IMR-90 (cell line): ENCODE measurements around the gene RGS10. TPM values are rescaled to one million over a fixed set of nuclear protein-coding genes. Genes with fewer than 3 reads are reported as not detected.

ENCODE experiments used
- ATAC-seq: fragments of 200-7000 bp; cut with Tn5 transposase; 2 replicates; pipeline ENCODE4 v1.9.1; 2020; ENCODE audit warnings: low read depth, mild to moderate bottlenecking, moderate library complexity
- BruUV-seq: library from RNA; stranded (reverse); fragments of 400-500 nt; replicated peaks from 2 replicates; lab custom pipeline; 2021; lab: Mats Ljungman, UMichigan
- CTCF ChIA-PET: fragments of 300-600 bp; formaldehyde crosslinking; extraction: SDS; loops from one replicate; lab custom pipeline; 2021; ENCODE audit warnings: antibody characterized with exemption; lab: Yijun Ruan, JAX
- POLR2A ChIA-PET: fragments of 300-600 bp; sonication (Branson Sonifier 250); formaldehyde crosslinking; loops from one replicate; lab custom pipeline; 2022; ENCODE audit warnings: antibody characterized with exemption; ENCODE audit not compliant: unreplicated experiment; lab: Charles Lee
- DNase-seq: peaks from one replicate; pipeline ENCODE4 v3.0.0; 2013
- H2AFZ ChIP-seq: replicated peaks from 2 replicates; pipeline ENCODE3; 2013; ENCODE audit warnings: low read length, mild to moderate bottlenecking; ENCODE audit not compliant: poor library complexity
- H2AK5ac ChIP-seq: 2 replicates; pipeline ENCODE4 v1.6.1; 2013; ENCODE audit warnings: low read depth, low read length, inconsistent platforms
- H2AK9ac ChIP-seq: replicated peaks from 2 replicates; pipeline ENCODE3; 2013; ENCODE audit warnings: mild to moderate bottlenecking, low read depth, low read length, moderate library complexity; ENCODE audit not compliant: poor library complexity
- H2BK120ac ChIP-seq: 2 replicates; pipeline ENCODE4 v1.6.1; 2013; ENCODE audit warnings: low read depth, low read length, inconsistent platforms
- H2BK15ac ChIP-seq: 3 replicates; pipeline ENCODE4 v1.6.1; 2013; ENCODE audit warnings: low read depth, low read length, inconsistent platforms
- H2BK20ac ChIP-seq: 2 replicates; pipeline ENCODE4 v1.6.1; 2013; ENCODE audit warnings: low read depth, mild to moderate bottlenecking, inconsistent platforms, low read length, moderate library complexity
- H2BK5ac ChIP-seq: 2 replicates; pipeline ENCODE4 v1.6.1; 2013; ENCODE audit warnings: mild to moderate bottlenecking, low read depth, low read length, inconsistent platforms; ENCODE audit not compliant: poor library complexity, severe bottlenecking
- H3K14ac ChIP-seq: replicated peaks from 2 replicates; pipeline ENCODE4 v1.6.1; 2013; ENCODE audit warnings: low read depth, low read length, inconsistent platforms
- H3K18ac ChIP-seq: 2 replicates; pipeline ENCODE4 v1.6.1; 2013; ENCODE audit warnings: low read depth, low read length, control low read depth
- H3K23ac ChIP-seq: 2 replicates; pipeline ENCODE4 v1.6.1; 2013; ENCODE audit warnings: low read depth, low read length, inconsistent platforms
- H3K27ac ChIP-seq: 2 replicates; pipeline ENCODE4 v1.5.1; 2013; ENCODE audit warnings: mild to moderate bottlenecking, control low read depth, low read length; ENCODE audit not compliant: insufficient read depth
- H3K27me3 ChIP-seq: 2 replicates; pipeline ENCODE4 v1.6.1; 2013; ENCODE audit warnings: low read length; ENCODE audit not compliant: control insufficient read depth, insufficient read depth
- H3K36me3 ChIP-seq: 2 replicates; pipeline ENCODE4 v1.6.1; 2013; ENCODE audit warnings: low read length, mixed read lengths; ENCODE audit not compliant: control insufficient read depth, insufficient read depth
- H3K4ac ChIP-seq: 2 replicates; pipeline ENCODE4 v1.6.1; 2013; ENCODE audit warnings: low read depth, low read length, inconsistent platforms
- H3K4me1 ChIP-seq: 2 replicates; pipeline ENCODE4 v1.6.1; 2013; ENCODE audit warnings: low read length, mixed read lengths; ENCODE audit not compliant: control insufficient read depth, insufficient read depth
- H3K4me2 ChIP-seq: 2 replicates; pipeline ENCODE4 v1.6.1; 2013; ENCODE audit warnings: low read depth, mild to moderate bottlenecking, control low read depth, low read length, moderate library complexity
- H3K4me3 ChIP-seq: 2 replicates; pipeline ENCODE4 v1.5.1; 2013; ENCODE audit warnings: low read depth, mild to moderate bottlenecking, control low read depth, low read length, moderate library complexity; ENCODE audit not compliant: insufficient read depth
- H3K56ac ChIP-seq: 2 replicates; pipeline ENCODE4 v1.6.1; 2013; ENCODE audit warnings: low read length, inconsistent platforms; ENCODE audit not compliant: insufficient read depth; ENCODE audit errors: extremely low read depth
- H3K79me1 ChIP-seq, 2 experiments: 2 replicates each; pipeline ENCODE4 v1.6.1; 2013; ENCODE audit warnings: low read length in 2 of 2, inconsistent platforms in 1 of 2, low read depth in 1 of 2
- H3K9ac ChIP-seq: 2 replicates; pipeline ENCODE4 v1.6.1; 2013; ENCODE audit warnings: low read depth, low read length, control low read depth
- H3K9me1 ChIP-seq: 2 replicates; pipeline ENCODE4 v1.6.1; 2013; ENCODE audit warnings: low read length, inconsistent platforms; ENCODE audit not compliant: insufficient read depth
- H3K9me3 ChIP-seq: 2 replicates; pipeline ENCODE4 v1.6.1; 2013; ENCODE audit warnings: low read length; ENCODE audit not compliant: control insufficient read depth, insufficient read depth
- H4K20me1 ChIP-seq: 2 replicates; pipeline ENCODE4 v1.6.1; 2013; ENCODE audit warnings: low read length, inconsistent platforms; ENCODE audit not compliant: insufficient read depth
- H4K5ac ChIP-seq: 2 replicates; pipeline ENCODE4 v1.6.1; 2013; ENCODE audit warnings: mild to moderate bottlenecking, low read depth, low read length, control low read depth
- H4K8ac ChIP-seq, 2 experiments: 2 replicates each; pipeline ENCODE4 v1.6.1; 2013; ENCODE audit warnings: low read depth in 2 of 2, low read length in 2 of 2, control low read depth in 1 of 2, inconsistent platforms in 1 of 2
- H4K91ac ChIP-seq: 2 replicates; pipeline ENCODE4 v1.6.1; 2013; ENCODE audit warnings: low read depth, low read length, inconsistent platforms; ENCODE audit not compliant: insufficient read depth
- CEBPB ChIP-seq: IDR thresholded peaks from 2 replicates; pipeline ENCODE4 v1.6.1; 2012; ENCODE audit warnings: low read depth, low read length, improper control_type of control experiment
- CTCF ChIP-seq: conservative IDR thresholded peaks from 2 replicates; pipeline ENCODE4 v1.5.1; 2012; ENCODE audit warnings: mild to moderate bottlenecking, low read depth, low read length, improper control_type of control experiment
- ELK1 ChIP-seq: fragments of 150-350 bp; IDR thresholded peaks from 2 replicates; pipeline ENCODE4 v1.6.1; 2016; ENCODE audit warnings: low read depth, mild to moderate bottlenecking, low read length, moderate library complexity, borderline replicate concordance
- FOS ChIP-seq: fragments of 150-350 bp; IDR thresholded peaks from 2 replicates; pipeline ENCODE4 v1.6.1; 2016; ENCODE audit warnings: low read depth, low read length
- MAFK ChIP-seq: IDR thresholded peaks from 2 replicates; pipeline ENCODE4 v1.6.1; 2012; ENCODE audit warnings: low read depth, low read length, improper control_type of control experiment
- MAZ ChIP-seq: IDR thresholded peaks from 2 replicates; pipeline ENCODE4 v1.6.1; 2012; ENCODE audit warnings: low read depth, mild to moderate bottlenecking, low read length, improper control_type of control experiment, moderate library complexity, borderline replicate concordance
- MXI1 ChIP-seq: IDR thresholded peaks from 2 replicates; pipeline ENCODE4 v1.6.1; 2012; ENCODE audit warnings: low read depth, mild to moderate bottlenecking, low read length, moderate library complexity, borderline replicate concordance
- NFE2L2 ChIP-seq: fragments of 150-350 bp; IDR thresholded peaks from 2 replicates; pipeline ENCODE4 v1.6.1; 2016; ENCODE audit warnings: low read depth, mild to moderate bottlenecking, low read length
- POLR2A ChIP-seq: IDR thresholded peaks from 2 replicates; pipeline ENCODE4 v1.6.1; 2012; ENCODE audit warnings: mild to moderate bottlenecking, low read depth, low read length
- RAD21 ChIP-seq: IDR thresholded peaks from 2 replicates; pipeline ENCODE4 v1.6.1; 2012; ENCODE audit warnings: low read length, improper control_type of control experiment
- RCOR1 ChIP-seq: IDR thresholded peaks from 2 replicates; pipeline ENCODE4 v1.6.1; 2012; ENCODE audit warnings: mild to moderate bottlenecking, low read length, improper control_type of control experiment; ENCODE audit not compliant: insufficient replicate concordance
- RFX5 ChIP-seq: IDR thresholded peaks from 2 replicates; pipeline ENCODE4 v1.8.0; 2012; ENCODE audit warnings: low read depth, mild to moderate bottlenecking, low read length, moderate library complexity
- SMC3 ChIP-seq: fragments of 150-350 bp; IDR thresholded peaks from 2 replicates; pipeline ENCODE4 v1.6.1; 2016; ENCODE audit warnings: low read depth, mild to moderate bottlenecking, antibody characterized with exemption, low read length, moderate library complexity
- USF2 ChIP-seq: fragments of 150-350 bp; IDR thresholded peaks from 2 replicates; pipeline ENCODE4 v1.6.1; 2017; ENCODE audit warnings: mild to moderate bottlenecking, antibody characterized with exemption, low read length, low read depth
- WGBS, 2 experiments: methylation state at CpG; one replicate each; pipeline versions ENCODE4 v1.1.5 to v1.1.7; 2013; ENCODE audit warnings: missing lambda C conversion rate in 2 of 2; ENCODE audit not compliant: insufficient read length in 1 of 2; ENCODE audit errors: extremely low coverage in 2 of 2; 5-methylcytosine and 5-hydroxymethylcytosine counted together
- dilution Hi-C: fragments of 300-500 bp; cut with HindIII; formaldehyde crosslinking; loops from one replicate; pipeline ENCODE4 v1.14.3; 2018; ENCODE audit warnings: low sequenced_read_pairs; ENCODE audit not compliant: unreplicated experiment
- in situ Hi-C: fragments of 300-500 bp; cut with MboI; formaldehyde crosslinking; loops from 3 replicates; pipeline ENCODE4 v1.14.3; 2019; ENCODE audit warnings: low sequenced_read_pairs, inconsistent platforms, mixed read lengths
- intact Hi-C: fragments of 100-400 bp; cut with micrococcal nuclease; formaldehyde crosslinking; loops from 2 replicates; pipeline ENCODE4 v1.10.0; 2022
- polyA plus RNA-seq, 3 experiments: library from polyadenylated mRNA; depleted of rRNA; stranded (reverse); fragments of >200 nt; gene quantifications; 2 replicates each; pipeline ENCODE4 v1.2.3, GENCODE V29; 2012; ENCODE audit warnings: low replicate concordance in 1 of 3
- total RNA-seq: library from RNA; depleted of rRNA; stranded (reverse); fragments of >200 nt; gene quantifications from 2 replicates; pipeline ENCODE4 v1.2.3, GENCODE V29; 2012

Gene RGS10
- total and polyA plus RNA-seq, 2 of the 4 experiments (the other 2 are of a cell fraction): 35.3 to 89.7 TPM

GRCh38 chr10:119500821-119501220 lies 41.7 kb downstream of the RGS10 start:
- POLR2A ChIA-PET: no interaction called here
- no peak for TF ChIP-seq MXI1
- no peak for TF ChIP-seq NFE2L2
- no peak for TF ChIP-seq MAFK
- no peak for TF ChIP-seq CEBPB
- no peak for TF ChIP-seq CTCF
- no peak for TF ChIP-seq SMC3
- no peak for TF ChIP-seq MAZ
- no peak for TF ChIP-seq FOS
- no peak for TF ChIP-seq RCOR1
- TF ChIP-seq RAD21: no peak
- TF ChIP-seq ELK1: no peak
- TF ChIP-seq POLR2A: no peak
- no peak for TF ChIP-seq RFX5
- TF ChIP-seq USF2: no peak

More at GRCh38 chr10:119500821-119501220, 41.7 kb downstream of the RGS10 start:
- Histone ChIP-seq H2AK5ac (no peak overlapping the region), H3K4me2 (no peak overlapping the region), H3K9ac (no peak overlapping the region), H4K8ac (no peak overlapping the region), H4K20me1 (no peaks in the 10 kb centered on the region), H3K4ac (no peak overlapping the region; the same call in 1 of the 2 replicates), H3K18ac (no peak overlapping the region), H4K91ac (no peak overlapping the region), H2AK9ac (peak overlapping the region; percentile 35), H3K9me1 (peaks cover 22% of the 10 kb centered on the region), H3K14ac (no peak overlapping the region), H2AFZ (no peak overlapping the region), H2BK15ac (no peak overlapping the region), H3K9me3 (no peaks in the 10 kb centered on the region), H3K4me3 (no peak overlapping the region), H2BK5ac (no peak overlapping the region), H3K56ac (no peak overlapping the region), H3K23ac (no peak overlapping the region; the same call in 1 of the 2 replicates), H3K4me1 (peaks cover 5% of the 10 kb centered on the region), H3K36me3 (peaks cover 36% of the 10 kb centered on the region), H3K27ac (no peak overlapping the region), H3K79me1 (peaks cover 2 to 27% of the 10 kb centered on the region in 2 experiments; a peak in 2 of 4 replicates), H3K27me3 (no peaks in the 10 kb centered on the region), H2BK20ac (no peak overlapping the region), H4K5ac (no peak overlapping the region), H2BK120ac (no peak overlapping the region)
- CTCF ChIA-PET: no interaction called here
- dilution Hi-C loops (no loop called here), intact Hi-C loops (no loop called here), in situ Hi-C loops (no loop called here)
- DNase-seq: no peak
- BruUV-seq: no TSS peak
- 93% methylated on average over 2 of the region's 6 CpGs; no CpG with 5 or more reads in 1 of the 2 experiments for WGBS, 2 experiments
- ATAC-seq: no peak
